ENCODE measurements around the gene CTBP2. TPM values are rescaled to one million over a fixed set of nuclear protein-coding genes. Genes with fewer than 3 reads are reported as not detected.

Gene CTBP2
- total RNA-seq, 2 donors from 2014 or later, result 75.3 to 109 TPM

DNA sequence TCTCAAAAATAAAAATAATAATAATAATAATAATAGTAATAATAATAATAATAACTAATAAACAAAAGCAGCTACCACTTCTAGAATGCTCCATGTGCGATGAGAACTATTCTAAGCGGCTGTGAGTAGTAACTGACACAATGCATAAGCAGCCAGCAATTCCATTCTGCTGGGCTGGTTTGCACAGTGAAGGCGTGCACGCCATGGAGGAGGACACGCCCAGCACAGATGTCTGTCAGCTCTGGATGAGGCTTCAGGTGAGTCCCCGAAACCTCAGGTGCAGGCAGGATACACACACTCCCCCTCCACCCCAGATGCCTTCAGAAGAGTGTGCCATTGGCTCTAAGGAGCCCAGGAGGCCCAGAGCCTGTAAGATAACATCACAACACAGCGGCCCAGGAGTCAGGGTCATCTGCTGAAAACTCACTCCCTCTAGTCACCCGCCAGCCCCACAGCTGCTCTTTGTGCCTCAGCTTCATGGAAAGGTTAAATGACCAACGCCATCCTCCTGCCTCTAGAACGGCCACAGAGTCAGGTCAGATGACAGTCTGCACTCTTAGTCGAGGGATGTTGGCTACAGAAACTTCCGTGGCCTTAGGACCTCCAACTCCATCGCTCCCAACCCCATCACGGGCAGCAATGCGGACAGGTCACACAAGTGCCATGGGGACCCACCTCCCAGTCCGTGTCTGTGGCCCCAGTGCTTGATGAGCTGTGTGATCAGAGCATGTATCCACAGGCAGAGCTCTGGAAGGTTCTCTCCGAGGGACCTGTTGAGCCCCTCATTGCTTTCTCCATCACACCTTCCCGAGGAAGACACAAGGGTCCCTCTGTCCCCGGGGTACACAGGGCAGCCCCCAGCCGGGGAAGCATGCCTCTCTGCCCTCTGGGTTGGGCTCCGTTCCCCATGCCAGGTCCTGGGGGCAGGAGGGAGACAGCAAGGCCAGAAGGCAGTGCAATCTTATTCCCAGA is 103.9 kb downstream of the CTBP2 start:
- H3K27me3 Mint-ChIP-seq (ENCODE audit: insufficient read depth), result no peaks in the 10 kb centered on the region
- no peak overlapping the region for H3K4me3 Mint-ChIP-seq
- peaks cover 50% of the 10 kb centered on the region for H3K4me1 Mint-ChIP-seq
- DNase-seq, result no peak
- no peak overlapping the region for H3K4me3 ChIP-seq (ENCODE audit: low read length)
- H3K9me3 ChIP-seq (ENCODE audit: control insufficient read depth, low read length), result peaks cover 8% of the 10 kb centered on the region
- H3K9me3 Mint-ChIP-seq, result peaks cover 4% of the 10 kb centered on the region
- WGBS, 2 experiments (ENCODE audit: insufficient coverage in 1 of 2, insufficient read length in 1 of 2), result 90 to 93% methylated on average over 15 to 21 of the region's 21 CpGs
- no peaks in the 10 kb centered on the region for H3K27me3 ChIP-seq (ENCODE audit: control insufficient read depth, insufficient read depth, low read length, poor library complexity, severe bottlenecking)
- H3K36me3 ChIP-seq (ENCODE audit: control insufficient read depth, insufficient read depth, low read length), result peaks cover 11% of the 10 kb centered on the region
- H3K27ac Mint-ChIP-seq, result no peak overlapping the region
- H3K9ac ChIP-seq (ENCODE audit: extremely low read depth, low read length, poor library complexity, severe bottlenecking), result no peak overlapping the region
- H3K27ac ChIP-seq (ENCODE audit: low read depth, low read length), result peak overlapping the region; percentile 99
- peaks cover 14% of the 10 kb centered on the region for H3K4me1 ChIP-seq (ENCODE audit: control insufficient read depth, insufficient read depth, low read length)
- peaks cover 38% of the 10 kb centered on the region for H3K36me3 Mint-ChIP-seq (ENCODE audit: low read depth)
- TF ChIP-seq, protein P1, sequence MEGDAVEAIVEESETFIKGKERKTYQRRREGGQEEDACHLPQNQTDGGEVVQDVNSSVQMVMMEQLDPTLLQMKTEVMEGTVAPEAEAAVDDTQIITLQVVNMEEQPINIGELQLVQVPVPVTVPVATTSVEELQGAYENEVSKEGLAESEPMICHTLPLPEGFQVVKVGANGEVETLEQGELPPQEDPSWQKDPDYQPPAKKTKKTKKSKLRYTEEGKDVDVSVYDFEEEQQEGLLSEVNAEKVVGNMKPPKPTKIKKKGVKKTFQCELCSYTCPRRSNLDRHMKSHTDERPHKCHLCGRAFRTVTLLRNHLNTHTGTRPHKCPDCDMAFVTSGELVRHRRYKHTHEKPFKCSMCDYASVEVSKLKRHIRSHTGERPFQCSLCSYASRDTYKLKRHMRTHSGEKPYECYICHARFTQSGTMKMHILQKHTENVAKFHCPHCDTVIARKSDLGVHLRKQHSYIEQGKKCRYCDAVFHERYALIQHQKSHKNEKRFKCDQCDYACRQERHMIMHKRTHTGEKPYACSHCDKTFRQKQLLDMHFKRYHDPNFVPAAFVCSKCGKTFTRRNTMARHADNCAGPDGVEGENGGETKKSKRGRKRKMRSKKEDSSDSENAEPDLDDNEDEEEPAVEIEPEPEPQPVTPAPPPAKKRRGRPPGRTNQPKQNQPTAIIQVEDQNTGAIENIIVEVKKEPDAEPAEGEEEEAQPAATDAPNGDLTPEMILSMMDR (conservative IDR thresholded peaks at IDR 0.05), result no peak

DNA sequence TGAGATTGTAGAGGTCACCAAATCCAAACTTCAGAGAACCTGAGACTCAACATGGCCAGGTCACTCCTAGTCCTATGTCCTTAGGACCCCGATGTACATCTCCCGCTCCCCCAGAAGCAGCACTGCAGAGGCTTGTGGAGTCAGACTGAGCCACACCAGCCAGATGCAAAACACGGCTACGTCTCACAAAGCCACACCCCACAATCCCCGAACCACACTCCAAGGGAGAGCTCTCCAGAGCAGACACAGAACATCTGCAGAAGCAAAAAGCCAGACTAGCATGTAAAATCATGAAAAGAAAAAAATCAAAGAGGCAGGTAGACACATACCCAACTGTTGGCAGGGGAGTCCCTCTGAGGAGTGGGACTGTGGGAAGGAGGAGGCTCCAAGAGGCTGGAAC is 104.9 kb downstream of the CTBP2 start:
- no peak overlapping the region for H3K4me3 Mint-ChIP-seq
- no peaks in the 10 kb centered on the region for H3K27me3 Mint-ChIP-seq (ENCODE audit: insufficient read depth)
- DNase-seq, result no peak
- H3K36me3 ChIP-seq (ENCODE audit: control insufficient read depth, insufficient read depth, low read length), result peaks cover 10% of the 10 kb centered on the region
- H3K27ac ChIP-seq (ENCODE audit: low read depth, low read length), result peak overlapping the region; percentile 36
- H3K9ac ChIP-seq (ENCODE audit: extremely low read depth, low read length, poor library complexity, severe bottlenecking), result no peak overlapping the region
- peaks cover 43% of the 10 kb centered on the region for H3K36me3 Mint-ChIP-seq (ENCODE audit: low read depth)
- TF ChIP-seq, protein P1 (conservative IDR thresholded peaks at IDR 0.05), result no peak
- peaks cover 4% of the 10 kb centered on the region for H3K9me3 Mint-ChIP-seq
- WGBS, 2 experiments (ENCODE audit: insufficient coverage in 1 of 2, insufficient read length in 1 of 2), result 86 to 92% methylated on average over 4 to 5 of the region's 5 CpGs
- H3K4me3 ChIP-seq (ENCODE audit: low read length), result no peak overlapping the region
- H3K27me3 ChIP-seq (ENCODE audit: control insufficient read depth, insufficient read depth, low read length, poor library complexity, severe bottlenecking), result no peaks in the 10 kb centered on the region
- peaks cover 47% of the 10 kb centered on the region for H3K4me1 Mint-ChIP-seq
- H3K4me1 ChIP-seq (ENCODE audit: control insufficient read depth, insufficient read depth, low read length), result peaks cover 14% of the 10 kb centered on the region
- peaks cover 8% of the 10 kb centered on the region for H3K9me3 ChIP-seq (ENCODE audit: control insufficient read depth, low read length)
- H3K27ac Mint-ChIP-seq, result peak overlapping the region; percentile 19

DNA sequence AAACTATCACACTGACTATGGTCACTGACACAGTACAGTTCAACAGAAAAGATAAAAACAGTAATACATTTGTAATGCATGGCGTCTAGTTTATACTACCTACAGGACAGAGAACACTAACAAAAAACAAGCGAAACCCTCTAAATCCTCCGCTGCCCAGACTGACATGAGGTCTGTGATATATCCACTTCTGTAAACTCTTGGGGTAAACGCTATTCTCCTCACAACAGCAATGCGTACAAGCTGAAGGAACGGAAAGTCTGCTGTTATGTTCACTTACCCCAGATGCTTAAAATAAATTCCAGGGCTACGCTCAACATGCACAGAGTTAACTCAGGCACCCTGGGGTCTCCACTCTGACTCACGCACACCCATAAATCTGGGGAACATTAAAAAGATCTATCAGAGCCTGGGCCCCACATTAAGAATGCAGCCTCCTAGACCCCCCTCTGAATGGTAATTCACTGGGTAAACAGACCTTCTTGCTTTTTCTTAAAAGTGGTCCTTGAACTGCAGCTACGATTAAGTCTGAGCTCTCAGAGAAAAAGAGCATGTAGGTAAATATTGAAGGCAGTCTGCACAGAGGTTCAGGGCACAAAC is 105.6 kb downstream of the CTBP2 start:
- 89 to 92% methylated on average over 4 to 9 of the region's 9 CpGs for WGBS, 2 experiments (ENCODE audit: insufficient coverage in 1 of 2, insufficient read length in 1 of 2)
- H3K4me1 Mint-ChIP-seq, result peaks cover 54% of the 10 kb centered on the region
- DNase-seq, result no peak
- Histone ChIP-seq H3K9me3 (ENCODE audit: control insufficient read depth, low read length) (peaks cover 8% of the 10 kb centered on the region), H3K9ac (ENCODE audit: extremely low read depth, low read length, poor library complexity, severe bottlenecking) (no peak overlapping the region), H3K36me3 (ENCODE audit: control insufficient read depth, insufficient read depth, low read length) (peaks cover 3% of the 10 kb centered on the region), H3K27ac (ENCODE audit: low read depth, low read length) (peak overlapping the region; percentile 36), H3K4me3 (ENCODE audit: low read length) (no peak overlapping the region), H3K27me3 (ENCODE audit: control insufficient read depth, insufficient read depth, low read length, poor library complexity, severe bottlenecking) (no peaks in the 10 kb centered on the region), H3K4me1 (ENCODE audit: control insufficient read depth, insufficient read depth, low read length) (peaks cover 15% of the 10 kb centered on the region)
- H3K36me3 Mint-ChIP-seq (ENCODE audit: low read depth), result peaks cover 42% of the 10 kb centered on the region
- peaks cover 4% of the 10 kb centered on the region for H3K9me3 Mint-ChIP-seq
- no peak overlapping the region for H3K27ac Mint-ChIP-seq
- H3K4me3 Mint-ChIP-seq, result no peak overlapping the region
- no peaks in the 10 kb centered on the region for H3K27me3 Mint-ChIP-seq (ENCODE audit: insufficient read depth)
- TF ChIP-seq, protein P1 (conservative IDR thresholded peaks at IDR 0.05), result no peak

Measured in endodermal cell (in vitro differentiated cells).